GM19025 (cell line): ENCODE results near the gene DAZL.

Source experiments
- ATAC-seq: cut with Tn5 transposase; IDR thresholded peaks from one replicate; pipeline ENCODE4 v1.9.1; 2021; ENCODE audit warnings: mild to moderate bottlenecking, low read depth, moderate library complexity; ENCODE audit not compliant: unreplicated experiment

DAZL gene

DNA sequence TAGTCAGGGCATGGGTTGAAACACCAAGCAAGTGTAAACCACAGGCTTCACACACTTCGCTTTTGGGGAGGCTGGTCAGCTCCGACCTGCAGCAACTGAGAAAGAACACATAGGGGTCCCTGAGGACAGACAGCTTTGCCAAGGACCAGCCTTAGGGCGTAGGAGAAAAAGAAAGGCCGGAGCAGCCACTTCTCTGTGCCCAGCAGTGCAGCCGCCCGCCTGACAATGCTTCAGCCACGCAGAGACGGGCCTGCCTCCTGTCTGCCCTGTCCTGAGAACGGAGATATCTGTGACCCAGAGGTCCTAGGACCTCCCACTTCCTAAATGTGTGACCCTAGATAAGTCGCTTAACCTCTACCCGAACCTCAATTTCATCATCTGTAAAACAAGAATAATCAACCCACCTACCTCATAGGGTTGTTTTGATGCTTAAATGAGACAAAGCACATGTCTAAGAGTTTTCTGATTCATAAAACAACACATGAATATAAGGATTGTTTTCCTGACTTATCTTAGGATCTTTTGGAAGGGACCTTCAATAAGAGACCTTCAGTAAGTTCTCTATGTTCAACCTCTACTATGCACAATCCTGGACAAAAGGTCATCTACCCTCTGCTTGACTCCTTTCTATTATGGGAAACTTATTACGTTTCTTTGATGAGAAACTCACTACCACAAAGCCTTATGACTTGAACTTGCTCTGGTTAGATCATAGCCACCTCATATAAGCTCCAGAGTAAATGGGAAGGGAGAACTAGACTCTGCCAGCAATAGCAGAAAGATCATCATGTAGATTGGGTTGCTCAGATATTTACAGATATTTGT is 58.8 kb downstream of the DAZL start:
- ATAC-seq = no peak

DNA sequence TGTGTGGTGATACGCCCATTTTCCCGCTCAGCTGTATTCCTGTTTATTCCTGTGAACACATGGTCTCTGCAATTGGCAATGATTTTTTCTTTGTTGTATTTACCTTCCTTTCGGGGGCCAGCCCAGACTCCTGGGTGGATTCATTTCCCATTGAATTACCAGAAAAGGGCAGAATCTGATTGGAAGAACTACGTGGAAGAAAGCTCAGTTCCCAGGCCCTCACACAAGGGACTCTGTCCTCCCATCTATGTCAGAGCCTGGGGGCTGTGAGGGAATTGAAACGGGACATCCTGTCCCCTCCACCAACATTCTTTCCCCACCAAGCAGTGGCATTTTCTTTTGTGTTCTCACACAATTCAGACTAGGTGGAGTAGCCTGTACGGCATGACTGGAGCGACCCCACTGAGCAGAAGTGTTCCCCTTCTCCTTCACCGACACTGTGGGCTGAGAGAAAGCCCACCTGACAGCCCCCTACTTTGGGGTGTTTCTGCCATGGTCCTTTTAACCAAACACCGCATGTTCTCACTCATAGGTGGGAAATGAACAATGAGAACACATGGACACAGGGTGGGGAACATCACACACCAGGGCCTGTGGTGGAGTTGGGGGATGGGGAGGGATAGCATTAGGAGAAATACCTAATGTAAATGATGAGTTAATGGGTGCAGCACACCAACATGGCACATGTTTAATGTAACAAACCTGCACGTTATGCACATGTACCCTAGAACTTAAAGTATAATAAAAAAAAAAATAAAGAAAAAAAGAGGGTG is 59.6 kb downstream of the DAZL start:
- no peak for ATAC-seq

DNA sequence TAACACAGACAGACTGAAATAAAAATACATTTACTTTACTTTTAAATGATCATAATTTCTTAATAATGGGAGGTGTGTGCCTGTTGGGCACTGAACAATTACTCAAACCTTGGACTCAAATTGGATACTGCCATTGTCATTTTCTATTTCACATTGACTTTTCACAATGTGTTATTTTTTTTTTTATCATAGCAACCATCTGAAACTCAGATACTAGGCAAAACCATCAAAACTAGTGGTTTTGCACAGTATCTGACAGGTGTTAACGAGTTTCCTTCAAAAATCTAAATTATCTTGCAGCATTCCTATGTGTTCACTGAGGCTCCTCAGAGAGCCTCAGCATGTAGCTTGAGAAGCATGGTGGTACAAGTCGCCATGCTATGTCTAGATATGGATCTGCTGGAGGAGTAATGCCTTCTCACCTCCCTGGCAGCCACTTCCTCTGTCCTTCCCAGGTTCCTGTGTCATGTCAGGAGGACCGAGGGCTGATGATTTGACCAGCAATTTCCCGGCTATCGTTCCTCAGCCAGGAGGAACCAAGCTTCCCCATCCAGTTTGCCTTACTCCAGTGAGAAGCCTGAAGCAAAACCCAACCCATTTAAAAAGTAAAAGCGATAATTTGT is 61.9 kb downstream of the DAZL start:
- ATAC-seq = no peak

DNA sequence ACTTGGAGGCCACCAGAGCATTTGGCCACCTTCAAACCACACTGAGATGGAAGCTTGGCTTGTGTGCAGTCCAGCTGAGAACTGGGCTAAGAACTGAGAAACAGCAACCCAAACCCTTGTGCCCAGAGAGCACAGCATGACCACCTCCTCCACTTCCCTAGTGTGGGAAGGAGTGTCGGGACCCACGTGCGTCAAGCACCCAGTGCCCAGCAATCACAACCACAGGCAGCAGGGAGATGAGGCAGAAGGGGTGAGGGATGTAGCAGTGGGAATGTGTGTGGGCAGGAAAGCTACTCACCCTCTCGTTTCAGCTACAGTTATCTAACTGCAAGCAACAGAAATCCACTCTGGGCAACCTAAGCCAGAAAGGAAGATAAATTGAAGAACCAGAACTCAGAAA is 66.7 kb downstream of the DAZL start:
- ATAC-seq = no peak

DNA sequence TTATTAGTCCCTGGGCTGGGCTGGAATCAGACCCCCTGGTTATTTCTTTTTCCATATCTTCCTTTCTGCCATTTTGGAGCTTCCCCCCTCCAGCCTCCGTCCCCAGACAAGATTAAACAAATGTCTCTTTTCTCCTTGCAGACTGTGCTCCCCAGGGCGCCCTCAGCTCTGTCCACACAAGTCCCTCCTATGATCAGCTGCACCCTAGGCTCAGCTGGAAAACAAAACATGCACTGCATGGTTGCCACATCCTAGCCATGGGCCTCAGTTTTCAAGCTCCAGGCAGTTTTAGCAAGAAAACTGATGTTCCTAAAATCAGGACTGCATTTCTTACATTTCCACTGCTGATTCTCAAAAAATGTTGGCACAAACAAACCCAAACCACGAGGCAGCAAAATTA is 68.2 kb downstream of the DAZL start:
- ATAC-seq = no peak
